SK-N-SH treated with all-trans-retinoic acid at 6 μM for 48 hours (cell line): ENCODE data around the gene KRT71.

Experiments
- ATAC-seq: fragments of 200-7000 bp; cut with Tn5 transposase; 3 replicates; pipeline ENCODE4 v1.9.1; 2020; ENCODE audit warnings: mild to moderate bottlenecking, moderate library complexity
- ARNTL ChIP-seq: fragments of 450-650 bp; formaldehyde crosslinking; IDR thresholded peaks from 2 replicates; pipeline ENCODE4 v1.5.0; 2020; ENCODE audit warnings: low read depth, mild to moderate bottlenecking, moderate library complexity, borderline replicate concordance
- CREB5 ChIP-seq: fragments of 250-450 bp; sonication (Bioruptor Pico); IDR thresholded peaks from 2 replicates; pipeline ENCODE4 v1.5.1; 2020; ENCODE audit warnings: low read depth, mild to moderate bottlenecking, moderate library complexity
- CSDC2 ChIP-seq: fragments of 250-450 bp; sonication (Bioruptor Pico); IDR thresholded peaks from 2 replicates; pipeline ENCODE4 v1.5.0; 2020; ENCODE audit warnings: mild to moderate bottlenecking, moderate library complexity
- CSRNP3 ChIP-seq: fragments of 250-450 bp; sonication (Bioruptor Pico); IDR thresholded peaks from 2 replicates; pipeline ENCODE4 v1.5.1; 2021; ENCODE audit warnings: mild to moderate bottlenecking, moderate library complexity
- GLIS3 ChIP-seq: fragments of 250-450 bp; sonication (Bioruptor Pico); IDR thresholded peaks from 2 replicates; pipeline ENCODE4 v1.5.0; 2020; ENCODE audit warnings: mild to moderate bottlenecking, moderate library complexity
- ISL1 ChIP-seq: fragments of 250-450 bp; sonication (Bioruptor Pico); IDR thresholded peaks from 2 replicates; pipeline ENCODE4 v2.1.2; 2022; ENCODE audit warnings: mild to moderate bottlenecking, moderate library complexity
- PATZ1 ChIP-seq: fragments of 250-450 bp; sonication (Bioruptor Pico); IDR thresholded peaks from 2 replicates; pipeline ENCODE4 v1.8.0; 2020; ENCODE audit warnings: mild to moderate bottlenecking, moderate library complexity, borderline replicate concordance
- POU6F1 ChIP-seq: fragments of 250-450 bp; sonication (Bioruptor Pico); IDR thresholded peaks from 2 replicates; pipeline ENCODE4 v1.8.0; 2021; ENCODE audit warnings: low read depth, mild to moderate bottlenecking, moderate library complexity, borderline replicate concordance
- RARB ChIP-seq: fragments of 250-450 bp; sonication (Bioruptor Pico); IDR thresholded peaks from 2 replicates; pipeline ENCODE4 v1.8.0; 2021; ENCODE audit warnings: mild to moderate bottlenecking, moderate library complexity
- SNAI2 ChIP-seq: fragments of 250-450 bp; sonication (Bioruptor Pico); IDR thresholded peaks from 2 replicates; pipeline ENCODE4 v1.5.0; 2020; ENCODE audit warnings: mild to moderate bottlenecking, moderate library complexity
- TCF4 ChIP-seq: fragments of 250-450 bp; sonication (Bioruptor Pico); IDR thresholded peaks from 2 replicates; pipeline ENCODE4 v1.8.0; 2021; ENCODE audit warnings: mild to moderate bottlenecking, moderate library complexity, borderline replicate concordance
- TOX ChIP-seq: fragments of 250-450 bp; sonication (Bioruptor Pico); IDR thresholded peaks from 2 replicates; pipeline ENCODE4 v1.8.0; 2021; ENCODE audit warnings: mild to moderate bottlenecking, moderate library complexity, borderline replicate concordance
- TSHZ2 ChIP-seq: fragments of 250-450 bp; sonication (Bioruptor Pico); IDR thresholded peaks from 2 replicates; pipeline ENCODE4 v1.5.0; 2020; ENCODE audit warnings: mild to moderate bottlenecking, moderate library complexity
- ZFP3 ChIP-seq: fragments of 250-450 bp; sonication (Bioruptor Pico); IDR thresholded peaks from 2 replicates; pipeline ENCODE4 v1.5.0; 2020; ENCODE audit warnings: mild to moderate bottlenecking, moderate library complexity
- ZFP30 ChIP-seq: fragments of 450-650 bp; formaldehyde crosslinking; IDR thresholded peaks from 2 replicates; pipeline ENCODE4 v1.5.0; 2022; ENCODE audit warnings: mild to moderate bottlenecking, moderate library complexity
- ZNF565 ChIP-seq: fragments of 450-650 bp; formaldehyde crosslinking; conservative IDR thresholded peaks from 2 replicates; pipeline ENCODE4 v1.5.0; 2020; ENCODE audit warnings: low read depth, mild to moderate bottlenecking, moderate library complexity
- ZNF70 ChIP-seq: fragments of 450-650 bp; formaldehyde crosslinking; IDR thresholded peaks from 2 replicates; pipeline ENCODE4 v1.5.0; 2020; ENCODE audit warnings: mild to moderate bottlenecking, moderate library complexity

Gene KRT71

GRCh38 chr12:52580496-52580895, 27.6 kb upstream of the KRT71 start:
- no peak for TF ChIP-seq TOX (CRISPR knock-in tag)
- no peak for TF ChIP-seq RARB
- no peak for TF ChIP-seq CREB5 (CRISPR knock-in tag)
- no peak for TF ChIP-seq SNAI2 (CRISPR knock-in tag)
- TF ChIP-seq ZFP3 (CRISPR knock-in tag): no peak
- no peak for TF ChIP-seq CSDC2 (CRISPR knock-in tag)
- TF ChIP-seq PATZ1: no peak
- TF ChIP-seq TSHZ2 (CRISPR knock-in tag): no peak
- no peak for TF ChIP-seq ARNTL
- TF ChIP-seq ZFP30 (CRISPR knock-in tag): no peak
- no peak for TF ChIP-seq TCF4 (CRISPR knock-in tag)
- no peak for TF ChIP-seq GLIS3 (CRISPR knock-in tag)
- no peak for TF ChIP-seq CSRNP3 (CRISPR knock-in tag)
- no peak for TF ChIP-seq ISL1 (CRISPR knock-in tag)
- no peak for TF ChIP-seq ZNF70 (CRISPR knock-in tag)
- no peak for ATAC-seq

GRCh38 chr12:52579468-52580465, 26.8 kb upstream of the KRT71 start:
- ATAC-seq: no peak

GRCh38 chr12:52578469-52578868, 25.5 kb upstream of the KRT71 start:
- ATAC-seq: no peak
- TF ChIP-seq POU6F1 (CRISPR knock-in tag): no peak
- no peak for TF ChIP-seq RARB

More at GRCh38 chr12:52579468-52580465, 26.8 kb upstream of the KRT71 start:
- no peak for TF ChIP-seq ZNF70 (CRISPR knock-in tag)

- no peak for TF ChIP-seq ZNF70 (CRISPR knock-in tag)
- TF ChIP-seq PATZ1: no peak
- no peak for TF ChIP-seq ZNF565 (CRISPR knock-in tag)
- ATAC-seq: no peak
Measured at GRCh38 chr12:52577316-52577715, 24.4 kb upstream of the KRT71 start.
